NT2/D1 (cell line): ENCODE results near the gene LORICRIN.

Source experiments
- SUZ12 ChIP-seq: IDR thresholded peaks from 2 replicates; pipeline ENCODE4 v1.6.1; 2011; ENCODE audit not compliant: insufficient read length, insufficient read depth; ENCODE audit errors: extremely low read depth
- YY1 ChIP-seq: IDR thresholded peaks from 2 replicates; pipeline ENCODE4 v1.6.1; 2011; ENCODE audit not compliant: insufficient read length, insufficient read depth
- ZNF274 ChIP-seq: IDR thresholded peaks from 2 replicates; pipeline ENCODE4 v1.6.1; 2011; ENCODE audit warnings: mild to moderate bottlenecking, low read depth, low read length

- no peak for TF ChIP-seq ZNF274
- no peak for TF ChIP-seq YY1
- no peak for TF ChIP-seq SUZ12
Observed at GRCh38 chr1:153231785-153232184, 27.7 kb upstream of the LORICRIN start.
